HepG2 (cell line): ENCODE results near the gene CPSF4. TPM values are rescaled to one million over a fixed set of nuclear protein-coding genes. Genes with fewer than 3 reads are reported as not detected.

ENCODE experiments used
- ESRRA ChIP-seq: sonication (generic); formaldehyde crosslinking; IDR thresholded peaks from 2 replicates; pipeline ENCODE4 v1.5.1; 2020; ENCODE audit warnings: mild to moderate bottlenecking, low read depth, missing genetic modification reagents
- GATA4 ChIP-seq: sonication (generic); IDR thresholded peaks from 2 replicates; pipeline ENCODE4 v1.6.1; 2016; ENCODE audit warnings: antibody characterized with exemption, low read depth, borderline replicate concordance
- HMG20A ChIP-seq: IDR thresholded peaks from 2 replicates; pipeline ENCODE4 v1.6.1; 2016; ENCODE audit warnings: borderline replicate concordance
- KMT2A ChIP-seq: sonication (generic); formaldehyde crosslinking; IDR thresholded peaks from 2 replicates; pipeline ENCODE4 v1.4.0; 2020; ENCODE audit warnings: missing genetic modification reagents
- MXD3 ChIP-seq: IDR thresholded peaks from 2 replicates; pipeline ENCODE4 v1.6.1; 2016; ENCODE audit warnings: mild to moderate bottlenecking, missing biosample characterization, missing genetic modification reagents
- NFYC ChIP-seq: IDR thresholded peaks from 2 replicates; pipeline ENCODE4 v1.6.1; 2016; ENCODE audit warnings: missing genetic modification reagents, missing compliant biosample characterization
- POGZ ChIP-seq: sonication (generic); formaldehyde crosslinking; IDR thresholded peaks from 2 replicates; pipeline ENCODE4 v1.4.0; 2020; ENCODE audit warnings: mild to moderate bottlenecking, missing genetic modification reagents
- POLR2AphosphoS5 ChIP-seq: IDR thresholded peaks from 2 replicates; pipeline ENCODE4 v1.6.1; 2012; ENCODE audit warnings: low read depth, low read length
- RAD51 ChIP-seq: fragments of 450-650 bp; IDR thresholded peaks from 2 replicates; pipeline ENCODE4 v1.6.1; 2016; ENCODE audit warnings: borderline replicate concordance
- SMARCE1 ChIP-seq: fragments of 450-650 bp; IDR thresholded peaks from 2 replicates; pipeline ENCODE4 v1.6.1; 2017; ENCODE audit warnings: borderline replicate concordance
- SP1 ChIP-seq, 2 experiments: fragments of 450-650 bp in 1 of 2; sonication (generic) in 1 of 2; formaldehyde crosslinking in 1 of 2; IDR thresholded peaks; 2 replicates each; pipeline versions ENCODE4 v1.4.0 to v1.6.1; 2016 to 2020; ENCODE audit warnings: missing genetic modification reagents in 1 of 2
- SP5 ChIP-seq: IDR thresholded peaks from 2 replicates; pipeline ENCODE4 v1.6.1; 2016; ENCODE audit warnings: low read depth, borderline replicate concordance
- TOPORS ChIP-seq: sonication (generic); formaldehyde crosslinking; IDR thresholded peaks from 2 replicates; pipeline ENCODE4 v1.8.0; 2023; ENCODE audit warnings: mild to moderate bottlenecking, missing genetic modification reagents
- ZNF672 ChIP-seq: sonication (generic); formaldehyde crosslinking; IDR thresholded peaks from 2 replicates; pipeline ENCODE4 v1.8.1; 2022; ENCODE audit warnings: missing genetic modification reagents
- ZNF747 ChIP-seq: sonication (generic); formaldehyde crosslinking; IDR thresholded peaks from 2 replicates; pipeline ENCODE4 v1.8.1; 2023; ENCODE audit warnings: missing genetic modification reagents, mild to moderate bottlenecking, borderline replicate concordance
- ZNF782 ChIP-seq: sonication (generic); formaldehyde crosslinking; IDR thresholded peaks from 2 replicates; pipeline ENCODE4 v1.4.0; 2020; ENCODE audit warnings: missing genetic modification reagents, mild to moderate bottlenecking, borderline replicate concordance
- ZNF790 ChIP-seq: sonication (generic); formaldehyde crosslinking; IDR thresholded peaks from 2 replicates; pipeline ENCODE4 v1.8.0; 2022; ENCODE audit warnings: missing genetic modification reagents, mild to moderate bottlenecking, borderline replicate concordance
- ZNF891 ChIP-seq: sonication (generic); formaldehyde crosslinking; IDR thresholded peaks from 2 replicates; pipeline ENCODE4 v1.5.0; 2020; ENCODE audit warnings: mild to moderate bottlenecking, missing genetic modification reagents
- polyA plus RNA-seq, 8 experiments: library from polyadenylated mRNA; depleted of rRNA in 3 of 8; stranded (reverse) in 7 of 8; unstranded in 1 of 8; fragments of >200 nt; fragmentation: Illumina TruSeq in 4 of 8; extraction: Trizol in 4 of 8; gene quantifications; 2 replicates each; pipeline versions ENCODE4 v1.2.1 to v1.2.3, GENCODE V29; 2011 to 2016; ENCODE audit warnings: low read depth in 4 of 8, missing spikeins in 1 of 8, mixed read lengths in 1 of 8; ENCODE audit not compliant: insufficient read depth in 1 of 8
- total RNA-seq, 5 experiments: library from RNA; depleted of rRNA; stranded (reverse); fragments of >200 nt; fragmentation: Illumina TruSeq; extraction: Trizol; gene quantifications; 2 replicates each; pipeline ENCODE4 v1.2.3, GENCODE V29; 2016; ENCODE audit warnings: low read depth in 1 of 5
- TF ChIP-seq, protein P1 (sequence below): sonication (generic); formaldehyde crosslinking; IDR thresholded peaks from 2 replicates; pipeline ENCODE4 v1.4.0; 2020; ENCODE audit warnings: missing genetic modification reagents
- TF ChIP-seq, protein P2 (sequence below): sonication (generic); formaldehyde crosslinking; IDR thresholded peaks from 2 replicates; pipeline ENCODE4 v1.8.1; 2023; ENCODE audit warnings: mild to moderate bottlenecking, missing genetic modification reagents
- TF ChIP-seq, protein P3 (sequence below): sonication (generic); formaldehyde crosslinking; IDR thresholded peaks from 2 replicates; pipeline ENCODE4 v1.5.0; 2020; ENCODE audit warnings: missing genetic modification reagents

CPSF4 gene
- total and polyA plus RNA-seq, 2 of the 13 experiments (the other 11 are each of a cell fraction or from before 2014, with no cell fraction given), result 34.1 to 49.6 TPM

DNA sequence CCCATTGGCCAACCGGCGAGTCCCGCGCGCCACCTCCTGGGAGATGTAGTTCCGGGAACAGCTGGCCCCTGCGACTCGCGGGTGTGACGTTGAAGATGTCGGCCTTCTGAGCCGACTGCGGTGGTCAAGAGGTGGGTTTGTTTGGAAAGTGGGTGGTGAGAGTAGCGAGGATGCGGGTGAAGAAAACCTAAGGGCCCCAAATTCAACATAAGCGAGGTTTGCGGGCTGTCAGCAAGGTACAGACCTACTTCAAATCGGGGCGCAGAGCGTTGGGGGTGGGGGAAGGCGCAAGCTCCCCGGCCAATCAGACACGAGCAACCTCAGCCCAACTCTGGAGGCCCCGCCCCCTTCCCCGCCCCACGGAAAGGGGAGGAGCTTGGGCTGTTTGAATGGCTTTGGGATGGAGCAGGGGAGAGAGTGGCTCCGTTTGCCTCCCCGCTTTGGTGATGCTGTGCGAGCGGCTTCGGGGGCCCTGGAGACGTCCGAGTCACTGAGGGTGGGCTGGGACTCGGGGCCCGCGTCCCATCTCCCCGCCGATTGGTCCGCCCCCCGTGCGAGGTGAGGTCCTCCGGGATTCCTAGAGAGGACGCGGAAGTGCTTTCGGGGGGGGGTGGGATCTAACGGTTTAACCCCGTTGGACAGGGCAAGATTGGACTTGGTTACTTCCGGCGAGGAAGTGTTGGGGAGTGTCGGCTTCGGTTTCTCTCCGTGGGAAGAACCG lies 66.0 kb downstream of the CPSF4 start, which contains the start of gene ZKSCAN5 (continued):
- TF ChIP-seq SP1 (IDR thresholded peaks at IDR 0.05), result no peak
- TF ChIP-seq SP1 (CRISPR knock-in tag; IDR thresholded peaks at IDR 0.05), result peak; percentile 65
- TF ChIP-seq SP5 (CRISPR knock-in tag), result no peak
- TF ChIP-seq GATA4, result peak; percentile 34; the same call in 1 of the 2 replicates
- TF ChIP-seq HMG20A (CRISPR knock-in tag), result no peak
- no peak; the same call in 1 of the 2 replicates for TF ChIP-seq ZNF891 (CRISPR knock-in tag)
- 0 out of 2 replicates have a peak, but pooled peaks have one; percentile 78 for TF ChIP-seq KMT2A
- TF ChIP-seq, protein P1, sequence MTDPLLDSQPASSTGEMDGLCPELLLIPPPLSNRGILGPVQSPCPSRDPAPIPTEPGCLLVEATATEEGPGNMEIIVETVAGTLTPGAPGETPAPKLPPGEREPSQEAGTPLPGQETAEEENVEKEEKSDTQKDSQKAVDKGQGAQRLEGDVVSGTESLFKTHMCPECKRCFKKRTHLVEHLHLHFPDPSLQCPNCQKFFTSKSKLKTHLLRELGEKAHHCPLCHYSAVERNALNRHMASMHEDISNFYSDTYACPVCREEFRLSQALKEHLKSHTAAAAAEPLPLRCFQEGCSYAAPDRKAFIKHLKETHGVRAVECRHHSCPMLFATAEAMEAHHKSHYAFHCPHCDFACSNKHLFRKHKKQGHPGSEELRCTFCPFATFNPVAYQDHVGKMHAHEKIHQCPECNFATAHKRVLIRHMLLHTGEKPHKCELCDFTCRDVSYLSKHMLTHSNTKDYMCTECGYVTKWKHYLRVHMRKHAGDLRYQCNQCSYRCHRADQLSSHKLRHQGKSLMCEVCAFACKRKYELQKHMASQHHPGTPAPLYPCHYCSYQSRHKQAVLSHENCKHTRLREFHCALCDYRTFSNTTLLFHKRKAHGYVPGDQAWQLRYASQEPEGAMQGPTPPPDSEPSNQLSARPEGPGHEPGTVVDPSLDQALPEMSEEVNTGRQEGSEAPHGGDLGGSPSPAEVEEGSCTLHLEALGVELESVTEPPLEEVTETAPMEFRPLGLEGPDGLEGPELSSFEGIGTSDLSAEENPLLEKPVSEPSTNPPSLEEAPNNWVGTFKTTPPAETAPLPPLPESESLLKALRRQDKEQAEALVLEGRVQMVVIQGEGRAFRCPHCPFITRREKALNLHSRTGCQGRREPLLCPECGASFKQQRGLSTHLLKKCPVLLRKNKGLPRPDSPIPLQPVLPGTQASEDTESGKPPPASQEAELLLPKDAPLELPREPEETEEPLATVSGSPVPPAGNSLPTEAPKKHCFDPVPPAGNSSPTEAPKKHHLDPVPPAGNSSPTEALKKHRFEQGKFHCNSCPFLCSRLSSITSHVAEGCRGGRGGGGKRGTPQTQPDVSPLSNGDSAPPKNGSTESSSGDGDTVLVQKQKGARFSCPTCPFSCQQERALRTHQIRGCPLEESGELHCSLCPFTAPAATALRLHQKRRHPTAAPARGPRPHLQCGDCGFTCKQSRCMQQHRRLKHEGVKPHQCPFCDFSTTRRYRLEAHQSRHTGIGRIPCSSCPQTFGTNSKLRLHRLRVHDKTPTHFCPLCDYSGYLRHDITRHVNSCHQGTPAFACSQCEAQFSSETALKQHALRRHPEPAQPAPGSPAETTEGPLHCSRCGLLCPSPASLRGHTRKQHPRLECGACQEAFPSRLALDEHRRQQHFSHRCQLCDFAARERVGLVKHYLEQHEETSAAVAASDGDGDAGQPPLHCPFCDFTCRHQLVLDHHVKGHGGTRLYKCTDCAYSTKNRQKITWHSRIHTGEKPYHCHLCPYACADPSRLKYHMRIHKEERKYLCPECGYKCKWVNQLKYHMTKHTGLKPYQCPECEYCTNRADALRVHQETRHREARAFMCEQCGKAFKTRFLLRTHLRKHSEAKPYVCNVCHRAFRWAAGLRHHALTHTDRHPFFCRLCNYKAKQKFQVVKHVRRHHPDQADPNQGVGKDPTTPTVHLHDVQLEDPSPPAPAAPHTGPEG (CRISPR knock-in tag), result no peak
- peak; percentile 28; the same call in 1 of the 2 replicates for TF ChIP-seq POGZ (CRISPR knock-in tag)
- no peak for TF ChIP-seq ZNF790 (CRISPR knock-in tag)
- TF ChIP-seq, protein P2, sequence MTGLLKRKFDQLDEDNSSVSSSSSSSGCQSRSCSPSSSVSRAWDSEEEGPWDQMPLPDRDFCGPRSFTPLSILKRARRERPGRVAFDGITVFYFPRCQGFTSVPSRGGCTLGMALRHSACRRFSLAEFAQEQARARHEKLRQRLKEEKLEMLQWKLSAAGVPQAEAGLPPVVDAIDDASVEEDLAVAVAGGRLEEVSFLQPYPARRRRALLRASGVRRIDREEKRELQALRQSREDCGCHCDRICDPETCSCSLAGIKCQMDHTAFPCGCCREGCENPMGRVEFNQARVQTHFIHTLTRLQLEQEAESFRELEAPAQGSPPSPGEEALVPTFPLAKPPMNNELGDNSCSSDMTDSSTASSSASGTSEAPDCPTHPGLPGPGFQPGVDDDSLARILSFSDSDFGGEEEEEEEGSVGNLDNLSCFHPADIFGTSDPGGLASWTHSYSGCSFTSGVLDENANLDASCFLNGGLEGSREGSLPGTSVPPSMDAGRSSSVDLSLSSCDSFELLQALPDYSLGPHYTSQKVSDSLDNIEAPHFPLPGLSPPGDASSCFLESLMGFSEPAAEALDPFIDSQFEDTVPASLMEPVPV (CRISPR knock-in tag), result no peak
- TF ChIP-seq MXD3 (CRISPR knock-in tag), result no peak
- TF ChIP-seq NFYC (CRISPR knock-in tag), result peak; percentile 94
- TF ChIP-seq RAD51, result no peak
- no peak for TF ChIP-seq SMARCE1
- 0 out of 2 replicates have a peak, but pooled peaks have one; percentile 33 for TF ChIP-seq ESRRA (CRISPR knock-in tag)
- no peak for TF ChIP-seq TOPORS (CRISPR knock-in tag)
- TF ChIP-seq, protein P3, sequence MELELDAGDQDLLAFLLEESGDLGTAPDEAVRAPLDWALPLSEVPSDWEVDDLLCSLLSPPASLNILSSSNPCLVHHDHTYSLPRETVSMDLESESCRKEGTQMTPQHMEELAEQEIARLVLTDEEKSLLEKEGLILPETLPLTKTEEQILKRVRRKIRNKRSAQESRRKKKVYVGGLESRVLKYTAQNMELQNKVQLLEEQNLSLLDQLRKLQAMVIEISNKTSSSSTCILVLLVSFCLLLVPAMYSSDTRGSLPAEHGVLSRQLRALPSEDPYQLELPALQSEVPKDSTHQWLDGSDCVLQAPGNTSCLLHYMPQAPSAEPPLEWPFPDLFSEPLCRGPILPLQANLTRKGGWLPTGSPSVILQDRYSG, result no peak
- no peak for TF ChIP-seq ZNF782
- peak; percentile 75 for TF ChIP-seq POLR2AphosphoS5
- TF ChIP-seq ZNF747 (CRISPR knock-in tag), result peak; percentile 69; the same call in 1 of the 2 replicates
- TF ChIP-seq ZNF672 (CRISPR knock-in tag), result no peak
